ENCODE results near the gene MAPKBP1.
"Not testable (repeated sequence)": the region's sequence is repeated elsewhere in the genome, so short reads cannot be mapped to it uniquely, and the experiment has no call there.

The MAPKBP1 gene

GRCh38 chr15:41735046-41735445, 39.2 kb upstream of the MAPKBP1 start:
- H3K4me3 ChIP-seq (replicated peaks; ENCODE audit: low read depth, low read length) = no peak overlapping the region
- DNase-seq (ENCODE audit: low read depth) = no peak
- TF ChIP-seq CTCF (IDR thresholded peaks at IDR 0.05; ENCODE audit: low read length, missing control alignments) = no peak

GRCh38 chr15:41735492-41735891, 38.8 kb upstream of the MAPKBP1 start:
- not testable (repeated sequence) for H3K4me3 ChIP-seq (replicated peaks; ENCODE audit: low read depth, low read length); DNase-seq (ENCODE audit: low read depth)

- DNase-seq (ENCODE audit: low read depth) = peak; percentile 14
- TF ChIP-seq CTCF (IDR thresholded peaks at IDR 0.05; ENCODE audit: low read length, missing control alignments) = no peak
Measured at GRCh38 chr15:41746802-41747201, 27.5 kb upstream of the MAPKBP1 start.

GRCh38 chr15:41756198-41756597, 18.1 kb upstream of the MAPKBP1 start:
- no peak for TF ChIP-seq CTCF (IDR thresholded peaks at IDR 0.05; ENCODE audit: low read length, missing control alignments)
- H3K4me3 ChIP-seq (replicated peaks; ENCODE audit: low read depth, low read length) = no peak overlapping the region
- DNase-seq (ENCODE audit: low read depth) = no peak

More at GRCh38 chr15:41746802-41747201, 27.5 kb upstream of the MAPKBP1 start:
- H3K4me3 ChIP-seq (replicated peaks; ENCODE audit: low read depth, low read length) = no peak overlapping the region

- peak; percentile 72 for TF ChIP-seq CTCF (IDR thresholded peaks at IDR 0.05; ENCODE audit: low read length, missing control alignments)
- H3K4me3 ChIP-seq (replicated peaks; ENCODE audit: low read depth, low read length) = no peak overlapping the region
- DNase-seq (ENCODE audit: low read depth) = peak; percentile 83
Measured at GRCh38 chr15:41772720-41773331, 1.5 kb upstream of the MAPKBP1 start.

GRCh38 chr15:41773332-41773728, 954 bp upstream of the MAPKBP1 start:
- peak overlapping the region; percentile 67 for H3K4me3 ChIP-seq (replicated peaks; ENCODE audit: low read depth, low read length)
- TF ChIP-seq CTCF (IDR thresholded peaks at IDR 0.05; ENCODE audit: low read length, missing control alignments) = no peak
- no peak for DNase-seq (ENCODE audit: low read depth)

- TF ChIP-seq CTCF (IDR thresholded peaks at IDR 0.05; ENCODE audit: low read length, missing control alignments) = no peak
- no peak for DNase-seq (ENCODE audit: low read depth)
Measured at GRCh38 chr15:41773729-41774061, 589 bp upstream of the MAPKBP1 start.

More at GRCh38 chr15:41773729-41774061, 589 bp upstream of the MAPKBP1 start:
- peak overlapping the region; percentile 67 for H3K4me3 ChIP-seq (replicated peaks; ENCODE audit: low read depth, low read length)

Measured in fibroblast of pulmonary artery (primary cell).